SIG-M5 treated with dmso at 0.1 percent for 504 hours (cell line): ENCODE measurements around the gene MKRN2OS.
A peak's percentile ranks its signal among the peaks of the same experiment; 100 is the strongest.

Source experiments
- DNase-seq: peaks from one replicate; lab custom pipeline; 2025; ENCODE audit not compliant: unreplicated experiment; lab: John Stamatoyannopoulos, UW

MKRN2OS gene

DNA sequence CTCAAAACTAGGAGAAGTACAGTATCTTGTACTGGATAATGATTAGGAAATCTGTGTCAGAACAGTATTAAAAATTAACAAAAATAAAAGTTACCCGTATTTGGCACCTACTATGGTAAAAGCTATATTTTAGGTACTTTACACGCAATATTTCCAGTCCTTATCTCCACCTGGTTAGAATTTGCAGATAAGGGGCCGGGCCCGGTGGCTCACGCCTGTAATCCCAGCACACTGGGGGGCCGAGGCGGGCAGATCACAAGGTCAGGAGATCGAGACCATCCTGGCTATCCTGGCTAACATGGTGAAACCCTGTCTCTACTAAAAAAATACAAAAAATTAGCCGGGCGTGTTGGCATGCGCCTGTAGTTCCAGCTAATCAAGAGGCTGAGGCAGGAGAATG is 28.4 kb downstream of the MKRN2OS start:
- DNase-seq = no peak

DNA sequence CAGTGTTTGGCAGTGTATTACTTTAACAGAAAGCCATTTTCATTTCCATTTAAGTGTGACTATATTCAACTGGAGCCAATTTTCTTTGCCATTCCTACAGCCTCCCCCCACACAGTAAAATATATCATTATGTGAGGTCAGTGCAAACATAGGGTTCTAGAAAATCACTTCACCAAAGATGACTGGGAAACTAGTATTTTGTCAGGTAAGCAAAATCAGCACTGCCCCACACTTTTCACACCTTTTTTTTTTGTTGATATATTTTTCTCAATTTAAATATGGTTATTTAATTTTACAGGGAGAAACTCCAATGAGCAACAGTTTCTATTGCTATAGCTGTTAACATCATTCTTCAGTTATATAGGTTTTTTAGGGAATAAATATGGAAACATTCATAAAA is 29.7 kb downstream of the MKRN2OS start:
- DNase-seq = no peak

DNA sequence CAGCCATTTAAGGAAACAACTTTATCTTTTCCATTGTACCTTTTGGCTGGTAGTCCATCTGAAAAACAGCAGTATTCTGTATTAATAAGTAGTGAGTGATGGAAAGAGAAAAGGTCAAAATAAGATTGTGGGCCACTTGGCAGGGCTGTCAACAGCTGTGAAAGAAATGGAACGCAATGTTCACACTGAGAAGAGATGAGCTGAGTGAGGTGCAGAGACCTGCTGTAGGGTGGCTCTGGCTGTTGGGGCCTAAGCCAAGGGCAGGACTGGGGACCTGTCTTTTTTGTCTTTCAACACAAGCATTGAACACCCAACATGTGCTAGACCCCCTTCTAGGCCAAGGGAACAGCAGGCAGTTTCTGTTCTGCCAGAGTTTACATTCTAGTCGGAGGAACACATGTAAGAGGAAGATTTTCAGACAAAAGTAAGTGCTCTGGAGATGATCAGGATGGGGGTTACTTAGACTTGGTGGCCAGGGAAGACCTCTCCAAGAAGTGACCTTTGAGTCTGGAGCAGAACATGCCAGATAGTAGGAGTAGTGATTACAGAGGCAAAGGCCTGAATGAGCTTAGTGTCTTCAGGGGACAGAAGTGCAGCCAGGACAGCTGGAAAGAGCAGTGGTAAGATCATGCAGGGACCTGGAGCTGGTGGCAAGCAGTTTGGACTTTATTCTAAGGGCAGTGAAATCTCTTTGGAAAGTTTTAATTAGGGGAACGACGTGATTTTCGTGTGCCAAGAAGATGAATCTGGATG is 31.4 kb downstream of the MKRN2OS start:
- no peak for DNase-seq

DNA sequence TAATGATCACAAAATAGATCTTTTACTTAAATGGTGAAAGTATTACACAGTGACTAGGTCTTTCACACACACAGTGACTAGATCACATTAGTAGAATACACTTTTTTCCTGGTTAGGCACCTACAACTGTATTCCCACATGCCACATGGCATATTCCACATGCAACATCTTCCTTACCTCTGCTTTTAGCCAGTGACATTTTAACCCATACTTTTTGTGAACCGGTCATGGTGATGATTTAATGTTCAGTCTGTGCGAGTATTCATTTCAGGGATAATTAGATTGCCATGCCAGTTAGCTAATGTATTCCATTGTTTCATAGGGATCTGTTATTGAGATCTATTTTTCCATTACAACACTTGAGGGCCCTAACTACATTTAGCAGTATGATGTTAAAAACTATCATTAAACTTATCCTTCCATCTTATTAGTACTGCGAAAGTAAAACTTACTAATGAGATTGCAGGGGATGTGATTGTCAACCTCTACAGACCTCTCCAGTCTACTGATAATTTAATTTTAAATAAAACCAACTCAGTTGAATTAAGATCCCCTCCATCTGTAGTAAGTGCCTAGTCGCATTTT is 32.7 kb downstream of the MKRN2OS start:
- no peak for DNase-seq

DNA sequence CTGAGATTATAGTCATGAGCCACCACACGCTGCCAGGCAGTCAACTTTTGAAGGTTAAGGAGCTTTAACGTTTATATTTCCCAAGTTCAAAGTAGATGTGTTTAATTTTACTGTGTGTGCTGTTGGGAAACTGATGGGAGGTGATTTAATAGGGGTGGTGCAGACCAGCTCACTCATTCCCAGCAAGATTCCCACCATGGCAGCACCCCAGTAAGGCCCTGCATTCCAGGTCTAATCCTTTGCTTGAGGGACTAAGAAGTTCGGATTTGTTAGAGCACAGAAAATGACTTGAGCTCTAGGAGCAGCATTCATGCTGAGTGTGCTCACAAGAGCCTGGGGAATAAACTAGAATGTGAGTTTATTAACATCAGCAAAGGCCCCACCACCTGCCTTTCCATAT is 35.8 kb downstream of the MKRN2OS start:
- DNase-seq = no peak

DNA sequence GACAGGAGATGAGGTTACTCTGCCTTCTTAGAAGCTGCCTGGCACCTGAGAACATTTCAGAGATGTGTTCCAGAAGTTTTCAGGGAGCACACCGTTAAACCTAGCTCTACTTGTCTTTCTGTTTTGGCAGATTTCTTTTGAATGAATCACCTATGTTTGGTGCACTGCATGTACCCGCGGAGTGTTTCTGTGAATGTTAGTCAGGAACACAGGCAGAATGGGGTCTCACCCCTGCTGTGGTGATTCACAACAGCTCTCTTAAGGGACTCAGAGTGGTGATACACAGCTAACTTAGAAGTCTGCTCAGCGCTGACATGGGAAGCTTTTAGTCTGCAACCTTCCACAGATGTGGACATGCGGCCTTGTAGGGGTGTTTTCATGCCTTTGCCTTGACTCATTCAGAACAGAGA is 37.0 kb downstream of the MKRN2OS start:
- DNase-seq = no peak

DNA sequence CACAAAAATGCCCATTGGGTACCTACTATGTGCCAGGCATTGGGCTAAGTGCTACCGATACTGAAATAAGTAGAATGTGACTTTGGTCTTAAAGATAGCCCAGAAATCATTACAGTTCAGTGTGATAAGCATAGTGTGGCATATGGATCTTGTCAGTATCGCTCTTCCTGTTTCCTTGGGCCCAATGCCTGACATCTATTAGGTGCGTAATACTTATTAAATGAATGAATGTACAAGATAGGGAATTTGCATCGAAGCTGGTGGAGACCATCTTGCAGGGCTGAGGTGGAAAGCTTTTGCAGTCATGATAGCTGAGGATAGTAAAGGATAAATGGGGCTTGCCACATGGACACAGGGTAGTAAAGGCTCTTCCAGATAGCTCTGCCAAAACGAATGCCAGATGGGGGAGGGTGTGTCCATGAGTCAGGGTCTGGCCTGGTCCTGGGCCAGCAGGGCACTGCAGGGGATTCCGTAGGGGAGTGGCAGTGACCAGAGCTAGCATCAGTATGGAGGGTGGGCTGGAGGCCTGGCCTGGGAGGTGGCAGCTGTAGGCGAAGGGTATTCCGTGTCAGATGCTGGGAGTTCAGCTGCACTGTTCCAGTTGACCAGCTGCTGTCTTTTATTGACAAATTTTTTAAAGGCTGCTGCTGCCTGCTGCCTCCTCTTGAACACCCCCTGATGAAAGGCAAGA is 37.6 kb downstream of the MKRN2OS start:
- no peak for DNase-seq

DNA sequence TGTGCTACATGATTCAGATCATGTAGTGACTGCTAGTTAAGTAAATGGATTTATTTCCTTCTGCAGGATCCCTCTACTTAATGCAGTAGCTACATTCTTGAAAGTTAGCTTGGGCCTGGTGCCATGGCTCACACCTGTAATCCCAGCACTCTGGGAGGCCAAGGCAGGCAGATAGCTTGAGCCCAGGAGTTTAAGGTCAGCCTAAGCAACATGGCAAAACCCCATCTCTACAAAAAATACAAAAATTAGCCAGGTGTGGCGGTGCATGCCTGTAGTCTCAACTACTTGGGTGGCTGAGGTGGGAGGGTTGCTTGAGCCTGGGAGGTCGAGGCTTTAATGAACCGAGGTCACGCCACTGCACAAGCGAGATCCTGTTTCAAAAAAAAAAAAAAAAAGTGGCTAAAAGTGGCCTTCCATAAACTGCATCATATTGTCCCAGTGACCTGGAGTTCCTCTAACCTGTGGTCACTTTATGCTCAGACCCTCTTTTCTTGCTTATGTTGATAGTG is 39.0 kb downstream of the MKRN2OS start:
- DNase-seq = no peak

DNA sequence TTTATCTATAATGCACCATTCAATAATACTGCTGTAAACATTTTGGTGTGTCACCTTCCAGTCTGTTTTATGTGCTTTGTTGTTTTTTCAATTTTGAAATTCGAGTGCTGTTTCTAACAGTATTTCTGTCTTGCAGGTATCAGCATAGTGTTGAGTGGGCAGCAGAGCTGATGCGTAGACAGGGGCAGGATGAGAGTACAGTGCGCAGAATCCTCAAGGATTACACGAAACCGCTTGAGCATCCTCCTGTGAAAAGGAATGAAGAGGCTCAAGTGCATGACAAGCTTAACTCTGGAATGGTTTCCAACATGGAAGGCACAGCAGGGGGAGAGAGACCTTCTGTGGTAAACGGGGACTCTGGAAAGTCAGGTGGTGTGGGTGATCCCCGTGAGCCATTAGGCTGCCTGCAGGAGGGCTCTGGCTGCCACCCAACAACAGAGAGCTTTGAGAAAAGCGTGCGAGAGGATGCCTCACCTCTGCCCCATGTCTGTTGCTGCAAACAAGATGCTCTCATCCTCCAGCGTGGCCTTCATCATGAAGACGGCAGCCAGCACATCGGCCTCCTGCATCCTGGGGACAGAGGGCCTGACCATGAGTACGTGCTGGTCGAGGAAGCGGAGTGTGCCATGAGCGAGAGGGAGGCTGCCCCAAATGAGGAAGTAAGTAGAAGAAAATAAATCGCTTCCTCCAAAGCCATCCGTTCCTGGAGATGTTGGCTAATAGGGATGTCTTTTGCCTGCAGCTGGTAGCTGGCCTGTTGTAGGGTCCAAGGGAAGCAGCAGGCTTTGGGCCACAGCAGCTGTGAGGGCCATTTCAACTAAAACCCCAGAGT is 42.0 kb downstream of the MKRN2OS start:
- DNase-seq = peak; percentile 86

DNA sequence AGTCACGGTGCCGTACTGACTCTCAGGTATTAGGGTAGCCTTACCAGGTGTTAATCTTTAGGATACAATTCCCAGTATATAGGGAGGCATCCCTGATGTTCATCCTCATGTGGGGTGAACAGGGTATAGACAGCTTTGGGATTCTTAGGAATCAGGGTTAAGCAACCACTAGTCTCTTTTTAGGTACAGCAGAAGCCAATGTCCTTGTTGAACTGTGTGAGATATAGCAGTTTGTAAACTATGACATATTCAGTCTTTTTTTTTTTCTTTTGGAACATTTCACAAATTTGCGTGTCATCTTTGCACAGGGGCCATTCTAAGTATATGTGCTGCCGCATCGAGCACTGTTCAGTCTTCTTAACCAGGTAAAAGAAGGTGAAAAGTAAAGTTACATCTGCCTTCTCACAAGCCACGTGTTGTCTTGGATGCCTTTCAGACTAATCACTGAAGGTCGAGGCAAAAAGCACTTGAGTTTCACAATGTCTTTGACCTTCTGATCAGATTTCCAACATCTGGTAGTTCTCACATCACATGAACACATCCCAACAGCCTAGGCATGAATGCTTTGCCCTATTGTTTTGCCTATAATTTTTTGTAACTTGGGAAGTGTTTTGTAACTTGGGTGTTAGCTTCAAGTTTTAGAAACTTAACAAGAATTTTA is 43.8 kb downstream of the MKRN2OS start:
- DNase-seq = no peak

DNA sequence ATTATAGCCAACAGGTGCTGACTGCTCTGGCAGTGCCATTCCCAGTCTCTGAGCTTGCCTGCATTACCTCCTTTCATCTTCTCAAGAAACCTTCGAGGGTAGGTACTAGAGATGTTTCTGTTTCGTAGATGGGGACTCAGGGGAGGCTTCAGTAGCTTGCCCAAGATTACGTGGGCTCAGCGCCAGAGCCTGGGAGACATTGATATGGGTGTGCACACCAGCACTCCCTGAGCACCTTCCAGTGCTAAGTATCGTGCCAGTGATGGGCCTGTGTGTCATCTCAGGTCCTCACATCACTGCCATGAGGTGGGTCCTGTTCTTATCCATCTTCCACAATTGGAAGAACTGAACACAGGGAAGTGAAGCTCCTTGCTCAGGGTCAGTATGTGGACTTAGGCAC is 45.8 kb downstream of the MKRN2OS start:
- DNase-seq = no peak

DNA sequence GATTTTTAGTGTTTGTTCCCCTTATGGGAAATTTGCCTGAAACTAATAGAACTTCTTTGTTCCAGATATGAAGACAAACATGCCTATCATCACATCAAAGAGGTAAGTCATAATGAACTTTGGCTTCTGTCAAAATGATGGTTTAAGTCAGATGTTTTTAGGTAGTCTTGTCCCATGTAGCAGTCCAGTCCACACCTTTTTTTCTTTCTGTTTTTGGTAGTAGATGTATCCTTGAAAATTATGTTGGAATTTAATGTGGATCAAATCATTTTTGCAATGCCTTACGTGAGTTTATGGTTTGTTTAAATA is 48.9 kb downstream of the MKRN2OS start:
- DNase-seq = no peak

DNA sequence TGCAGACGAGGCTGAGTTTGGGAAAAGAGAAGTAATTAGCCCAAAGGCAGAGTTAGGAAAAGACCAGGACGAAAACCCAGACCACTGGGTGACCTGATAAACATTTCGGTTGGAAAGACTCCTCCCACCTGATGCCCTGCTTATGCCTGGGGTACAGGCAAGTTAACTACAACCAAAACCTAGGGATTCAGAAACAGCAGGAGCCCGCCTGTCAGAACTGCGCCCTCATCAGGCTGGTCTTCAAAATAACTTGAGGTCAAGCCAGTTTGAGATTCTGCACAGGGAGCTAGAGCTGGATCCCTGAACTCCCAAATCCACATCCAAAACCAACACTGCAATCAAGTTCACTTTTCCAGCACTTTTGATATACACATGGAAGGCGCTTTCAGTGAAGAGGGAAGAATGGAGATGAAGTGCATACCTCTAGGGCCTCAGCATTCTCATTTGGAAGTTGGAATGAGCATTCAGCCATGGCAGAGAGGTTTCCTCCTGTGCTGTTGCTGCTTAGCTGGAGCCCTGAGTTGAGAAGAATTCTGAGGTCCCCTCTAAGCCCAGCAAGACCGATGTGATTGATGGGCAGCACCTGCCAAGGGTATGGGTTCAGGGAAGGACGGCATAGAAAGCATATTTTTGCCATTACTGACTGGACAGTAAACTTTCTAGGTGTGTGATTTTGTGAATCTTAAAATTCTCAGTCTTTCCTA is 49.4 kb downstream of the MKRN2OS start:
- DNase-seq = no peak

DNA sequence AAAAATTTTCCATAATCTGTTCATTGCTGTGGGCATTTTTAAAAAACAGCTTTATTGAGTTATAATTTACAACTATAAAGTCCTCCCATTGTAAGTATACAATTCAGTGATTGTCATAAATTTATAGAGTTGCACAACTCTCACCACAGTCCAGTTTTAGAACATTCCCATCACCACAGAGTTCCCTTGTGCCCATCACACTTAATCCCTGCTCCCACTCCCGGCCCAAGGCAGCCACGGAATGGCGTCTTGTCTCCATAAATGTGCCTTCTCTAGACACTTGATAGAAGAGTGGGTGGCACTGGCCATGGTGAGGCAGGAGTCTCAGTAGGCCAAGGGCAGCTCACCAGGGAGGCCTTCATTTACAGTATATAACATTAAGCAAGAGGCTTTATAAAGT is 54.8 kb downstream of the MKRN2OS start:
- no peak for DNase-seq

DNA sequence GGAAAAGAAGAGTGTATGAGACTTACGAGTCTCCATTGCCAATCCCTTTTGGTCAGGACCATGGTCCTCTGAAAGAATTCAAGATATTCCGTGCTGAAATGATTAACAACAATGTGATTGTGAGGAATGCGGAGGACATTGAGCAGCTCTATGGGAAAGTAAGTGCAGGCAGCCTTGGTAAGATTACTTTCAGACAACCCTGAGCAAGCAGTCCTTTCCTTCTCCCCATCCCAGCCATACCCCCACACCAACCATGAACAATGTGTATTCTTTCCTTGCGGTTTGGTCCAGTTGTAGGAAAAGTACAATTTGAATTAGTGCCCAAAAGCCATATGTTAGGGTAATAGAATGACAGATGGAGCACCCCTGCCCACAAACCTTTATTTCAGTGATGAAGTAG is 55.5 kb downstream of the MKRN2OS start:
- no peak for DNase-seq
